WERI-Rb-1 (cell line): ENCODE measurements around the gene AKAP6.

Source experiments
- DNase-seq: peaks from one replicate; pipeline ENCODE4 v3.0.0-alpha.2; 2020
- H3K27ac ChIP-seq: fragments of 250-450 bp; sonication (Bioruptor Pico); 2 replicates; pipeline ENCODE4 v1.5.1; 2020; ENCODE audit warnings: mild to moderate bottlenecking, moderate library complexity
- H3K27me3 ChIP-seq: fragments of 250-450 bp; sonication (Bioruptor Pico); 2 replicates; pipeline ENCODE4 v1.5.1; 2021; ENCODE audit warnings: mild to moderate bottlenecking, low read depth, moderate library complexity; ENCODE audit not compliant: insufficient read depth, severe bottlenecking
- H3K36me3 ChIP-seq: fragments of 250-450 bp; sonication (Bioruptor Pico); 2 replicates; pipeline ENCODE4 v1.5.1; 2020; ENCODE audit warnings: mild to moderate bottlenecking, moderate library complexity
- H3K4me3 ChIP-seq: 2 replicates; pipeline ENCODE4 v1.5.1; 2011; ENCODE audit warnings: low read depth, mild to moderate bottlenecking, control low read depth, low read length
- H3K9me3 ChIP-seq: fragments of 250-450 bp; sonication (Bioruptor Pico); 2 replicates; pipeline ENCODE4 v1.5.1; 2021; ENCODE audit warnings: mild to moderate bottlenecking, moderate library complexity; ENCODE audit not compliant: severe bottlenecking
- CTCF ChIP-seq: IDR thresholded peaks from 2 replicates; pipeline ENCODE4 v1.5.1; 2011; ENCODE audit warnings: low read depth, mild to moderate bottlenecking, control low read depth, inconsistent platforms, low read length

The AKAP6 gene

GRCh38 chr14:32824195-32824594 lies 495.1 kb downstream of the AKAP6 start:
- DNase-seq, result no peak

GRCh38 chr14:32825058-32825457 lies 496.0 kb downstream of the AKAP6 start:
- Histone ChIP-seq H3K27me3 (no peaks in the 10 kb centered on the region), H3K4me3 (no peak overlapping the region), H3K27ac (no peak overlapping the region), H3K36me3 (no peaks in the 10 kb centered on the region), H3K9me3 (no peaks in the 10 kb centered on the region)
- TF ChIP-seq CTCF, result no peak
- DNase-seq, result no peak

More at GRCh38 chr14:32824195-32824594, 495.1 kb downstream of the AKAP6 start:
- Histone ChIP-seq H3K36me3 (no peaks in the 10 kb centered on the region), H3K9me3 (no peaks in the 10 kb centered on the region), H3K27me3 (no peaks in the 10 kb centered on the region), H3K4me3 (no peak overlapping the region), H3K27ac (no peak overlapping the region)
- no peak for TF ChIP-seq CTCF

- Histone ChIP-seq H3K4me3 (no peak overlapping the region), H3K36me3 (no peaks in the 10 kb centered on the region), H3K27me3 (no peaks in the 10 kb centered on the region), H3K27ac (no peak overlapping the region), H3K9me3 (no peaks in the 10 kb centered on the region)
- TF ChIP-seq CTCF, result no peak
- DNase-seq, result peak; percentile 12
These were observed 497.4 kb downstream of the AKAP6 start for GRCh38 chr14:32826404-32827082.

GRCh38 chr14:32827514-32827913 lies 498.4 kb downstream of the AKAP6 start:
- no peak for DNase-seq
- TF ChIP-seq CTCF, result no peak
- Histone ChIP-seq H3K27ac (no peak overlapping the region), H3K36me3 (no peaks in the 10 kb centered on the region), H3K9me3 (no peaks in the 10 kb centered on the region), H3K27me3 (no peaks in the 10 kb centered on the region), H3K4me3 (no peak overlapping the region)

GRCh38 chr14:32835924-32836323 lies 506.8 kb downstream of the AKAP6 start:
- no peaks in the 10 kb centered on the region for H3K36me3 ChIP-seq
- no peak for DNase-seq
- TF ChIP-seq CTCF, result no peak
- H3K27ac ChIP-seq, result no peak overlapping the region
- H3K4me3 ChIP-seq, result no peak overlapping the region
- H3K27me3 ChIP-seq, result no peaks in the 10 kb centered on the region
- no peaks in the 10 kb centered on the region for H3K9me3 ChIP-seq

GRCh38 chr14:32841698-32842097 lies 512.6 kb downstream of the AKAP6 start:
- Histone ChIP-seq H3K27me3 (no peaks in the 10 kb centered on the region), H3K9me3 (no peaks in the 10 kb centered on the region), H3K4me3 (no peak overlapping the region), H3K27ac (no peak overlapping the region), H3K36me3 (no peaks in the 10 kb centered on the region)
- no peak for TF ChIP-seq CTCF
- no peak for DNase-seq
